SH-SY5Y (cell line): ENCODE data around the gene THRB.

Experiments used
- GATA2 ChIP-seq: IDR thresholded peaks from 2 replicates; pipeline ENCODE4 v1.6.1; 2011; ENCODE audit warnings: mild to moderate bottlenecking, low read depth, low read length
- GATA3 ChIP-seq: IDR thresholded peaks from 2 replicates; pipeline ENCODE4 v1.6.1; 2011; ENCODE audit warnings: low read depth, mild to moderate bottlenecking, low read length, moderate library complexity

Gene THRB

DNA sequence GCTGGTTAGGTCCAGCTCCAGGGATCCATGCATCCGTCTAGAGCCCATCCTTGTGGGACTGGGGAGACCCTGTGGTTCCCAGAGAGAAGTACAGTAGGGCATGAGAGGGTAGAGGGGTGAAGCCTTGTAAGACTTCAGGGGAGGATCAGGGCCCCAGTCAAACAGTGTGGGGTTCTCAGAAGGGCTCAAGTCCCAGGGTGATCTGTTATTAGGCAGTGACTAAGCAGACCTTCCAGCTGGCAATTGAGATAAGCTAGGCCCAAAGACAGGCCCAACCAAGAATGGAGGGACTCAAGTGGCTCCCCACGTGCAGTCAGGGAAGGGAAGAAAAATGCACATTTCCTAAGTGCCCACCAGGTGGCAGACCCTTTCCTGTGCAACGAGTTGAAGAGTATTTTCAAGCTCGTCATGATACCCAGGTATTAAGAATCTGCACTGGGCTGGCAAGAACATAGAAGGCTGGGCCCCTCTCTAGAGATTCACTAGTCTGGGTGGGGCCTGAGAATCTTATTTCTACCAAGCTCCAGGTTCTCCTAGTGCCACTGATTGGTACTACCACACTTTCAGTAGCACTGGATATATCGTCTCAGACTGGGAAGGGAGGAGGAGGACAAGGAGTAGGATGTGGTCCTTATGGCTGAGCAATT lies 308.8 kb downstream of the THRB start:
- TF ChIP-seq GATA3: no peak
- no peak for TF ChIP-seq GATA2

DNA sequence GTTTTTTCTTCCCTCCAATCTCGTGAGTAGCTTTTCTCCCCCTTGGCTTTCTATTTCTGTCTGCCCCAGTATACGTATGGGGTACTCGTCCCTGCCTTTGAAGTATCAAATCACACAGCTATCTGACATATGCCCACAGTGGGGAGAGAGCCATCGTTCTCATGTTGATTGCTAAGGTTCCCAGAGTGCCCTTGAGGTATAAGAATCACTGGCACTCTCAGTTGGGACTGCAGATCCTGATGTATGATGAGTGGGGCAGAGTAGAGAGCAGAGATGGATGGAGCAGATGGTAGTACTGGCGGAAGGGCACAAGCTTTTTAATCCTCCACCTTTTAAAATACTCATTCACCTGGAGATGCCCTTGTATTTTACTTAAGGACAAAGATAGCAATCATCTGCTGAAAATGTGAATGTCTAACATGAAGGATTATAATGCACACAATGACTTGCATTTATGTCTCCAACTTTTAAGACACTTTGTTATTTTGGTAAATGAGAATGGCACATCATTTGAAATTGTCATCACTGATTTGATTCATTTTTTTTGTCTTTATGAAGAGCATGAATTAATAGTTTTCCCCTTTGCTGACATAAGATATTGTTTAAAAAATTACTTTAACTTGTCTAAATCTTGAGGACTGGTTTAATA lies 310.0 kb downstream of the THRB start:
- no peak for TF ChIP-seq GATA2
- TF ChIP-seq GATA3: no peak

DNA sequence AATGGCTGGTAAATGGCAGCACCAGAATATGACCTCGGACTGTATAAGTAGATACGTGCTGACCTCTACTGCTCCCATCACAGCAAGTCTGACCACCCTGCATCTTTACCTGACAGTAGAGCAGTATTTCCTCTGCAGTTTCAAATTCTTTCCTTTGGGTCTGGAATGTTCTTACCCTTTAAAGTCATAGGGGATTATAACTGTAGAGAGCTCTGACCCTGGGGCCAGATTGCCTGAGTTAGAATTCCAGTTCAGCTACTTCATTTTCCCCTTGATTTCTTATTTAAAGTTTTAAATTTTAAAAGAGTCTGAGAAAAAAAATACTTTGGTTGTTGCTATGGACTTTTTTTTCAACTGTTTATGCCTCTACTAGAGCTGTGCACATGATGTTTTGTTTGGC lies 311.9 kb downstream of the THRB start:
- TF ChIP-seq GATA2: no peak
- TF ChIP-seq GATA3: no peak

DNA sequence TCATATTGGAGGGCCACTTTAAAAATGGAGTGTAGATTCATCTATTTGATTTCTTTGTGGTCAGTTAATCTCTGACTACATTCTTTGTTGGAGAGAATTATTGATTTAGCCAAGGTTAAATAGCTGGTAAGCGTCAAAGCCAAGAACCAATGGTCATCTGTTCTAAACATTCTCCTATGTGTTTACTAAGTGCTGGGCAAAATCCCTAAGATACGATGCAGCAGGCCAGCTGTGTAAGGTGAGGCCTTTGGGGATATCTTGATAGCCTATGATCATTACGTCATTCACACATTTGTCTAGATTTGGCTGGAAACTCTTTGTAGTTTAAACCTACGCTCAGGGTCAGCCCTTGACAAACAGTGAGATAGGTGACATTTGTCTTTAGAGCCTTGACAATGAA lies 313.4 kb downstream of the THRB start:
- no peak for TF ChIP-seq GATA2
- no peak for TF ChIP-seq GATA3

DNA sequence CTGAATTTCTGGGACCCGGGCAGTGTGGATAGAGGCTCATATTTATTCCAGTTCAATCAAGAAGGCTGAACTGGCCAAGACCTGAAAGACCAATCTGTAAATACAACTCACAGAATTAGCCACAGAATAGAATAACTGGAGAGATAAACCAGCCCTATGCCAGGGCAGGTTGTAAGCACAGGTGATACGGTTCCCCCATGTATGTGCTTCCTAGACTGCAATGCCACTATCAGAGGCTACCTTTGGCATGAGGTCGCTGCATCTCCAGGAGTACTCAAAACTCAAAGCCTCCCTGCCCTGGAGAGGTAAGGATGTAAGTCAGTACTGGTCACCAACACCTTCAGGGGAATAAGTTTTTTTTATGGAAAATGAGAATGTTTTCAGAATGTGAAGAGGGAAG lies 314.0 kb downstream of the THRB start:
- TF ChIP-seq GATA2 (no peak), GATA3 (no peak)

DNA sequence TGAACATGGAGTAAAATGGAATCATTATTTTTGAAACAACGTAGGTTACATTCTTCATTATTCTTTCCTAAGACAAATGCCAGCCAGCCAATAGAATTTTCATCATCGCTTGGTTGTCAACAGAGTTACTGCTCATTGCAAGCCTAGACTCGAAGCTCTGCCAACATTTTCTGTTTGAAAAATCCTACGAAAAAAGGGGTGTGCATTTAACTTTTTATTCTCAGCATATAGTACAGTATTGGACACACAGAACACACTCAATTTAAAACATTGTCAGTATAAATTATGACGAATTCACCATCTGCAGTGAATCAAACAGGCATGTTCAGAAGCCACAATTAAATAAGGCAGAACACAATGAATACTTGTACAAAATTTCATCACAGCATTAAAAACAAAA lies 317.4 kb downstream of the THRB start:
- TF ChIP-seq GATA3 (no peak), GATA2 (no peak)

DNA sequence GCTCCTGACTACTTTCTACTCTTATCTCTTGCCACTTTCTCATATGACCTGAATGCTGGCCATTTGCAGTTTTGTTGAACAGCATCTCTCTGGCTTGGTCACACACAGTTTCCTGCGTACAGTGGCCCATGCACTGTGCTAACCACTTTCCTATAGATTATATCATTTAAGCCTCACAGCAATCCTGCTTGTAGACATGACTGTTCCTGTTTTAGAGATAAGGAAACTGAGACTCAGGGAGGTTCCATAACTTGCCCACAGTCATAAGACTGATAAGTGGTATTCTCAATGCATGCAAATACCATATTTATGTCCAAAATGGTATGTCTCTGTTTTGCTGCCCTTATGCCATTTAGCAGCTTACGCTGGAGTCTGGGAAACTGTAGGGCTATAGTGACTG lies 320.0 kb downstream of the THRB start:
- TF ChIP-seq GATA2: no peak
- no peak for TF ChIP-seq GATA3

DNA sequence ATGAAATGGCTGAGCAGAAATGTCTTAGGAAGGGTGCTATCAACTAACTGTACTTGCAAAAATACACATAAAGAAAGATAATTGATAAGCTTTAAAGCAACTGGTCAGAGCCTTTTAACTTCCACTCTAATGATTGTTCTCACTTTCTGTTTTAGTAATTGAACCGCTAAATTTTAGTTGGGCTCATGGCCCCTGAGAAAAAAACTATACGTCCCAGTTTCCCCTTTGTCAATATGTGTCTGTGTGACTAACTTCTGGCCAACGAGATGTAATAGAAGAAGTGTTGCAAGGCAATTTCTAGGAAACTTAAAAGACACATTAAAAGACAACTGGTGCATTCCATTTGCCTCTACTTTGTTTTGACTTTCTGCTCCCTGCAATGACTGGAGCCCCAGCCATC lies 325.7 kb downstream of the THRB start:
- no peak for TF ChIP-seq GATA3
- no peak for TF ChIP-seq GATA2

DNA sequence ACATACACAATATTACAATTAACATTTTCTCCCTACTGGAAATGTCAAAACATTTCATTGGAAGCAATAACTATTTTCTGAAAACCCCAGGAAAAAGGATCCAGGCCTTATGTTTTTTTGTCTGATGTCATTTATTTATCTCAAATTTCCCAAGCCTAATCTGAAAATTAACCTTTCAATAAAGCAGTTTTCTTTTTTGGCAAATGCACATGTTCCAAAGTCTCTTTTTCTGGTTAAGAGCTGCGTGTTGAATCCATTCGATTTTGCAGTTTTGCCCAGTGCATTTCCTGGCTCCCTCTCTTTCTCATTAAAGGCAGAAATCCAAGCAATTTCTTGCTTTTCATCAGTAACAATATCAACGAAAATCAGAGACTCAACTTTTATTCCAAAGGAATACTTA lies 327.2 kb downstream of the THRB start:
- TF ChIP-seq GATA3: no peak
- no peak for TF ChIP-seq GATA2

DNA sequence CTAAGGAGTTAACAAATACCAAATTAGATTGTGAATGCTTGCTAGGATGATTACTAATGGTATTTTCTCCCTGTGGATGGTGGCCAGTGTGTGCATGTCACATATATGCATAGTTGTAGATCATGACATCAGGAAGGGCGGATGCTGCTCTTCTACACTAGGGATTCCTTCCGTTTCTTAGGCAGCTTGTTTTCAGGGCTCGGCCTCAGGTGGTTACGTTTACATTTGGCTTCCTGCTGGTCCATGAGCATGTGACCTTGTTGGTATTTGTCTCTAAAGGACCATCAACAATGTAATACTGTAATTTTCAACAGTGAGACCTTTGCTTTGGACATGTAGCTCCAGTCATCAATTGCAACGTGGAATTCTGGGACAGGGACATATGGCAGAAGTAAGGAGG lies 328.1 kb downstream of the THRB start:
- no peak for TF ChIP-seq GATA3
- no peak for TF ChIP-seq GATA2

DNA sequence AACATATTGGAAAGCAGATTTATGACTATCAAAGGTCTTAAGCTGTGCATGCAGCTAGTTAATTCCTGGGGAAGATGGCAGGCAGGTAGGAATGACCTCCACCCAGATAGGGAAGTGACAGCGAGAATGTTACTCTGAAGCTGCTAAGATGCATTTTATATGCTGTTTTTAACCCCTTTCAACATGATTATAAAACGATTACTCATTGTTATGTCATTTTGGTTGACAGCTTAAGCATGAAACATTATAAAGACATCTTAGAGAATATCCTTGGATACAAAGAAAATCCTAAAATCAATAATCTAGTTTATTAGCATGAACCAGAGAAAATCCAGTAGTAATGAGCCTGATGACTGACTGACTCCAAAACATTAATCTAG lies 329.1 kb downstream of the THRB start:
- no peak for TF ChIP-seq GATA3

DNA sequence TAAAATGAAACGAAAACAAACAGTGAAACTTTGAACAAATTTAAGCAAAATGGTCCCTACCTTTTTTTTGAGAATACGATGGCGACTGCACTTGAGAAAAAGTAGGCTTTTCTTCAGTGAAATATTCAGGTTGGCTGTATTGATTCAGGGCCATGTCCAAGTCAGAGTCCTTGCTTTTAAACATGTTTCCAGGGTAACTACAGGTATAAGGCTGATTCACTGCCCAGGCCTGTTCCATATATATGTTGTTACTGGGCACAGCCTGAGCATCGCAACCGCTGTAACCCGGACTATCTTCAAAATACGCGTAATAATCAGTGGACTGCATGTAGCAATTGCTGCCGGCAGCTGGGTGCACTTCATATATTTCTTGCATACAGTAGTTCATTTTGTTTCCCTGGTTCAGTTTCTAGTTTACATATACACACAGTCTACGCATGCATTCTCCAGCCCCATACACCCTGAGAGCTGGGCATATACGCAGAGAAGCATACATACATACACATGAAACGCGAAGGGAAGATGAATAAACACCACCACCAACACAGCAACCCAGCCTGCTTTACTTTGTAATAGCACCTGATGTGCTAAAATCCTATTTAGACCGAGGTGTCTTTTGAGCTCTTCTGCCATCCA lies 329.6 kb downstream of the THRB start:
- TF ChIP-seq GATA3 (no peak), GATA2 (no peak)

DNA sequence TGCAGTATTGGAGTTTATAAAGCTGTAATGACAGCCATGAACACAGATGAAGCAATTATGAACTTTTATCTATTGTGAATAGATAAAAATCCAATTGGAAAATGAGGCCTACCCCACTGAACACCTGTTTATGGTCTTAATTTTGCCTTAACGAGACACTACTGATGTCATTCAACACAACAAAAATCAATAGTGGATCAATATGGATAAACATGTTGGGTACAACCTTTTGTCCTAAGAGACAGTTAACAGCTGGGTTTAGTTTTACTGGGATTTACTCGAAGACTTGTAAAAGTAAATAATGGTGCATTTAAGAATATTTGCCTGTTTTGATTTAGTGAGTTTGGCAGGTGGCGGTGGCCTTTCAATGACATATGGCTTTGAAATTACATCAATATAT lies 331.7 kb downstream of the THRB start:
- TF ChIP-seq GATA2 (no peak), GATA3 (no peak)

DNA sequence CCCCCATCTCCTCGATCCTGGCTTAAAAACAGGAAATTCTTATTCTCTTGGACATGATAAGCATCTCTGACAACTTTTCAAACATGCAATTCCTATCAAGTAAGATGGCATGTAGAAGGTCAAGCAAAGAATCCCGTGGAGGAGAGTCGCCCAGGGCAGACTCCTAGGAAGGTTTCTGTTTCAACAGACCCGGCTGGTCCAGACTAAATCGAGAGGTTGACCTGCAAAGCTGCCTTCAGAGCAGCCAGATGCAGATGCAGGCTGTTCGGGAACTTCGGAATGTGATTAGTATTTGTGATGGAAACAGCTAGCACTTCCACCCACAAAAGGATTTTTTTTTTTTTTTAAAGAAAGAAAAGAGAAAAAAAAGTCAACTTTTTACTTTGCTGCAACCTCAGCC lies 332.8 kb downstream of the THRB start:
- no peak for TF ChIP-seq GATA3
- TF ChIP-seq GATA2: no peak

DNA sequence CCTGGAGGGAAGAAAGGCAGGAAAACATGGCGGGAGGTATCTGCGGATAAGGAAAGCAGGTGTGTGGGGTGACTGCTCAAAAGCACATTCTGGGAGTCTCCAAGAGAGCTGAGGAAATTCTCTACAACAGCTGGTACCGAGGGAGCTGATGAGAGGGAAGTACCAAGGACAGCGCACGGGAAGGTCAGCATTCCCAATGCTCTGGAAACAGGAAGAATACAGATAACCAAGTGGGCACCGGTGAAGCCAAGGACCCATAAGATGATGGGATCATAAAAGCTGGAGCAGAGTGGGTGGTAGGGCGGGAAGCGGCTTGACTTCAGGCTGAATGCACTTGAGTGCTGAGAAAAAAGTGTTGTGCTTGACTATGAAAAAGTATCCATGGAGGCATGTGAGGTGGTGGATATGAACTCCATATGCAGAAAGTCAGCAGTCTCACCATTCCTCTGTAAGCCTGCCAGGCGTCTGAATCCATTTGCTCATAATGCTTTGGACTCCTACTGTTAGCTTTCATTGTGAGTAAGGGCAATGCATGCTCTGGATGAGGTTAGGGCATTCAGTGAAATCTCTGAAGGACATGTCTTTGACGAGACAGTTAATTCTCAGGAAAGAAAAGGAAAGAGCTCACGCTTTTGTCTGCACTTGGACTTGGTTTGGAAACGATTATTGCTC lies 334.1 kb downstream of the THRB start:
- no peak for TF ChIP-seq GATA3
- no peak for TF ChIP-seq GATA2

DNA sequence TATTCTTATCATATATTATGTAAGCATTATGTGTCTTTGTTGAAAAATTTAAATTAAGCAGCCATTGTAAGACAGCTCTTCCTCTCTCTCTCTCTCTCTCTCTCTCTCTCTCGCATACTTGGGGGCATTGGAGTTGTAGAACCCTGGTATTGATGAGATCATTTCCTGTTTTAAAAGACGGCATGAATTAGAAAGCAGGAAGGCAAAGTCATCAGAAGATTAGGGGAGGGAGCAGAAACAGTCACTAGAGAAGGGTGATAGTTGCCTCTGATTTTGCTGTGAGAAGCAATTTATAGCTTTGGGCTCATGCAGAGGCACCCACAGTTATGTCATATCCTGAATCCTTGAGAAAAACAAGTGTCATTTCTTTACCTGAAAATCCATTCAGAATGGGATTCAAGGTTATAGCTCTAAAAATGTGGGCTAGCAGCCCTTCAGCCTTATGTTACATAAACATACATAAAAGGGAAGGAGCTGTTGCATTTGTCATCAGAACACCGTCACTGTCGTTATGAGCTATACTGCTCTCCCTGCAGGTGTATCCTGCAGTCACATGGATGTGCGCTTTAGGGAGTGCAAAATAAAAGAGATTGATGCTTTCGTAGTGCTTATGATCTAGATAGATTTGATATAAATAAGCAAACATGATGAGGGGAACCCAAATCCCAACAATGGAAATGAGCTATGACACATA lies 335.7 kb downstream of the THRB start:
- no peak for TF ChIP-seq GATA2
- TF ChIP-seq GATA3: no peak

DNA sequence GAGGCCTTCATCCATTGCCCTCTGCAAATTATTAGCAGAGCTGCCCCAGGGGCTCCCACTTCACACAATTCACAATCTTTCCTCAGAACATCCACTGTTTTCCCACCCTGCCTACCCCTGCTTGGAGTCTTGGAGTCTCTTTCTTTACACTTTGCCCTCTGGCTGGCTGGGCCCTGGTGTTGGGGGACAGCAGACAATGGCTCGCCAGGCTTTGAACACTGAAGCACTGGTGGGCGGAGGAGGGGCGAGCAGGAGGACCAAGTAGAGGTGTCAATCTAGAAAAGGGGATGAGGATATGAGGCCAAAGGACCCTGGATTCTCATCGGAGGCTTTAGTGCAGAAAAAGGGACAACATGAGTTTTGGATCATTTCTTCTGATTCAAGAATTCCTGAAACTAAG lies 337.5 kb downstream of the THRB start:
- TF ChIP-seq GATA3 (no peak), GATA2 (no peak)
